NCI-H1436 (cell line): ENCODE results near the gene FASTK.
"Not testable (repeated sequence)": the region's sequence is repeated elsewhere in the genome, so short reads cannot be mapped to it uniquely, and the experiment has no call there.

Experiments
- DNase-seq: peaks from one replicate; lab custom pipeline; 2025; lab: John Stamatoyannopoulos, UW

FASTK gene

DNA sequence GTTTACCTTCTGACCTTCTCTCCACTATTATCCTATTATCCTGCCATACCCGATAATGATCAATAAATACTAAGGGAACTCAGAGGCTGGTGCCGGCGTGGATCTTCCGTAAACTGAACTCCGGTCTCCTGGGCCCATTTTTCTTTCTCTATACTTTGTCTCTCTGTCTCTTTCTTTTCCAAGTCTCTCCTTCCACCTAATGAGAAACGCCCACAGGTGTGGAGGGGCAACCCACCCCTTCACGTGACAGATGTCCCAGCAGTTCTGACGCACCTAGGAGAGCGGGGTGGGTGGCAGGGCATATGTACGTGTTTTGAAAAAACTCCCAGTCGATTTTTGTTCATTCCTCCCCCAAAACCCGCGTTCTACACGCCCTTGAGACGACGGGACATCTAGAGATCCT is 52.9 kb downstream of the FASTK start:
- DNase-seq = not testable (repeated sequence)

- not testable (repeated sequence) for DNase-seq
Measured at GRCh38 chr7:151026771-151027727, 53.6 kb downstream of the FASTK start.
